ENCODE results near the gene ZNF532.

DNA sequence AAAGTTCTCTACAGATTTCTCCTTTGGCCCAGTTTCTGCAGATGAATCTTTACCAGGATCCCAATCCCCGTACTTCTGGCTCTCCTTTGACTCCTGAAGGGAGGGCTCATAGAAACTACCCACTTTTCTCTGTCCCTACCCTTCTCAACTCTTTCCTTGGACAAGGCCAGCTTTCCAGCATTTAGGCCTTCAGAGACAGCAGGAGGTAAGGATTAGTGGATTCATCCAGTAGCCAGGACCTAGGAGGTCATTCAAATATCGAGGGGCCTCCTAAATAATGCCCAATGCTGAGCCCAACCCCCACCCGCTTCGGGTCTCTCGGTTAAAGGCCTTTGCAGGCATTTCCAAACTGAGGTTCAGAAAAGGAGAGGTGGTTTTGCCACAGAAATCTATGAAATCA lies 4.8 kb upstream of the ZNF532 start:
- TF ChIP-seq, protein P1, sequence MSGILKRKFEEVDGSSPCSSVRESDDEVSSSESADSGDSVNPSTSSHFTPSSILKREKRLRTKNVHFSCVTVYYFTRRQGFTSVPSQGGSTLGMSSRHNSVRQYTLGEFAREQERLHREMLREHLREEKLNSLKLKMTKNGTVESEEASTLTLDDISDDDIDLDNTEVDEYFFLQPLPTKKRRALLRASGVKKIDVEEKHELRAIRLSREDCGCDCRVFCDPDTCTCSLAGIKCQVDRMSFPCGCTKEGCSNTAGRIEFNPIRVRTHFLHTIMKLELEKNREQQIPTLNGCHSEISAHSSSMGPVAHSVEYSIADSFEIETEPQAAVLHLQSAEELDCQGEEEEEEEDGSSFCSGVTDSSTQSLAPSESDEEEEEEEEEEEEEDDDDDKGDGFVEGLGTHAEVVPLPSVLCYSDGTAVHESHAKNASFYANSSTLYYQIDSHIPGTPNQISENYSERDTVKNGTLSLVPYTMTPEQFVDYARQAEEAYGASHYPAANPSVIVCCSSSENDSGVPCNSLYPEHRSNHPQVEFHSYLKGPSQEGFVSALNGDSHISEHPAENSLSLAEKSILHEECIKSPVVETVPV (CRISPR knock-in tag; IDR thresholded peaks at IDR 0.05) = no peak
- TF ChIP-seq, protein P2, sequence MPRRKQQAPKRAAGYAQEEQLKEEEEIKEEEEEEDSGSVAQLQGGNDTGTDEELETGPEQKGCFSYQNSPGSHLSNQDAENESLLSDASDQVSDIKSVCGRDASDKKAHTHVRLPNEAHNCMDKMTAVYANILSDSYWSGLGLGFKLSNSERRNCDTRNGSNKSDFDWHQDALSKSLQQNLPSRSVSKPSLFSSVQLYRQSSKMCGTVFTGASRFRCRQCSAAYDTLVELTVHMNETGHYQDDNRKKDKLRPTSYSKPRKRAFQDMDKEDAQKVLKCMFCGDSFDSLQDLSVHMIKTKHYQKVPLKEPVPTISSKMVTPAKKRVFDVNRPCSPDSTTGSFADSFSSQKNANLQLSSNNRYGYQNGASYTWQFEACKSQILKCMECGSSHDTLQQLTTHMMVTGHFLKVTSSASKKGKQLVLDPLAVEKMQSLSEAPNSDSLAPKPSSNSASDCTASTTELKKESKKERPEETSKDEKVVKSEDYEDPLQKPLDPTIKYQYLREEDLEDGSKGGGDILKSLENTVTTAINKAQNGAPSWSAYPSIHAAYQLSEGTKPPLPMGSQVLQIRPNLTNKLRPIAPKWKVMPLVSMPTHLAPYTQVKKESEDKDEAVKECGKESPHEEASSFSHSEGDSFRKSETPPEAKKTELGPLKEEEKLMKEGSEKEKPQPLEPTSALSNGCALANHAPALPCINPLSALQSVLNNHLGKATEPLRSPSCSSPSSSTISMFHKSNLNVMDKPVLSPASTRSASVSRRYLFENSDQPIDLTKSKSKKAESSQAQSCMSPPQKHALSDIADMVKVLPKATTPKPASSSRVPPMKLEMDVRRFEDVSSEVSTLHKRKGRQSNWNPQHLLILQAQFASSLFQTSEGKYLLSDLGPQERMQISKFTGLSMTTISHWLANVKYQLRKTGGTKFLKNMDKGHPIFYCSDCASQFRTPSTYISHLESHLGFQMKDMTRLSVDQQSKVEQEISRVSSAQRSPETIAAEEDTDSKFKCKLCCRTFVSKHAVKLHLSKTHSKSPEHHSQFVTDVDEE (CRISPR knock-in tag; IDR thresholded peaks at IDR 0.05) = no peak
- no peak for TF ChIP-seq ZFP3 (CRISPR knock-in tag; IDR thresholded peaks at IDR 0.05)
- TF ChIP-seq ZC3H10 (CRISPR knock-in tag; IDR thresholded peaks at IDR 0.05) = no peak
- no peak for TF ChIP-seq RARB (CRISPR knock-in tag; IDR thresholded peaks at IDR 0.05)
- TF ChIP-seq SNAI2 (CRISPR knock-in tag; IDR thresholded peaks at IDR 0.05) = no peak
- TF ChIP-seq, protein P3, sequence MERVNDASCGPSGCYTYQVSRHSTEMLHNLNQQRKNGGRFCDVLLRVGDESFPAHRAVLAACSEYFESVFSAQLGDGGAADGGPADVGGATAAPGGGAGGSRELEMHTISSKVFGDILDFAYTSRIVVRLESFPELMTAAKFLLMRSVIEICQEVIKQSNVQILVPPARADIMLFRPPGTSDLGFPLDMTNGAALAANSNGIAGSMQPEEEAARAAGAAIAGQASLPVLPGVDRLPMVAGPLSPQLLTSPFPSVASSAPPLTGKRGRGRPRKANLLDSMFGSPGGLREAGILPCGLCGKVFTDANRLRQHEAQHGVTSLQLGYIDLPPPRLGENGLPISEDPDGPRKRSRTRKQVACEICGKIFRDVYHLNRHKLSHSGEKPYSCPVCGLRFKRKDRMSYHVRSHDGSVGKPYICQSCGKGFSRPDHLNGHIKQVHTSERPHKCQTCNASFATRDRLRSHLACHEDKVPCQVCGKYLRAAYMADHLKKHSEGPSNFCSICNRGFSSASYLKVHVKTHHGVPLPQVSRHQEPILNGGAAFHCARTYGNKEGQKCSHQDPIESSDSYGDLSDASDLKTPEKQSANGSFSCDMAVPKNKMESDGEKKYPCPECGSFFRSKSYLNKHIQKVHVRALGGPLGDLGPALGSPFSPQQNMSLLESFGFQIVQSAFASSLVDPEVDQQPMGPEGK (CRISPR knock-in tag; IDR thresholded peaks at IDR 0.05; ENCODE audit: borderline replicate concordance) = no peak

All from SK-N-SH treated with all-trans-retinoic acid at 6 μM for 48 hours (cell line).